ENCODE results near the gene CARD9.
"Not testable (repeated sequence)": the region's sequence is repeated elsewhere in the genome, so short reads cannot be mapped to it uniquely, and the experiment has no call there.

The CARD9 gene

DNA sequence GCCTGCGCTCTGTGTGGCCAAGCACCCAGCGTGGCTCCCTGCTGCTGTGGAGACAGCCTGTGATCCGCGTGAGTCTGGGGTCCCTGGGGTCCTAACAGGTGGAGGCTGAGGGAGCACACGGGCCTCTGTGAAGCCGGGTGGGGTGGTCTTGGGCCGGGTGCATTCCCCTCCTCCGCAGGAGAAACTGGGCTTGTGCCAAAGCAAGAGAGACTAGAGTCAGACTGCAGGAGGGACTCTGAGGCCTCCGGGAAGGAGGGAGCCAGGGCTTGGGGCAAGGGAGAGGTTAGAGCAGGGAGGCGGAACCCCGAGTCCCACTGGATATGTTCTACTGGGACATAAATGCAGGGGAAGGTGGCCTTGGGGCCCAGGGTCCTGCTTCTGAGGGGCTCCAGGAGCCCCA is 20.4 kb downstream of the CARD9 start:
- H3K4me3 ChIP-seq (ENCODE audit: low read length) = no peak overlapping the region
- H3K4me1 ChIP-seq (ENCODE audit: control insufficient read depth, low read length) = no peaks in the 10 kb centered on the region
- no peaks in the 10 kb centered on the region for H3F3A ChIP-seq (ENCODE audit: control insufficient read depth, insufficient read depth)
- H3K9me2 ChIP-seq (replicated peaks; ENCODE audit: control insufficient read depth, low read length) = no peaks in the 10 kb centered on the region
- H3K4me2 ChIP-seq (ENCODE audit: low read length) = no peak overlapping the region
- peaks cover 23% of the 10 kb centered on the region for H3K27me3 ChIP-seq (ENCODE audit: control insufficient read depth, low read length)
- H4K20me1 ChIP-seq (ENCODE audit: control insufficient read depth, insufficient read depth, low read depth, low read length) = no peaks in the 10 kb centered on the region
- H3K36me3 ChIP-seq (ENCODE audit: control insufficient read depth, low read length) = no peaks in the 10 kb centered on the region
- H3K79me2 ChIP-seq (ENCODE audit: control insufficient read depth, low read length) = no peaks in the 10 kb centered on the region
- H3K27ac ChIP-seq (ENCODE audit: low read depth, low read length) = no peak overlapping the region
- no peaks in the 10 kb centered on the region for H3K9me3 ChIP-seq (ENCODE audit: control insufficient read depth, insufficient read depth, low read length)
- TF ChIP-seq, protein P1, sequence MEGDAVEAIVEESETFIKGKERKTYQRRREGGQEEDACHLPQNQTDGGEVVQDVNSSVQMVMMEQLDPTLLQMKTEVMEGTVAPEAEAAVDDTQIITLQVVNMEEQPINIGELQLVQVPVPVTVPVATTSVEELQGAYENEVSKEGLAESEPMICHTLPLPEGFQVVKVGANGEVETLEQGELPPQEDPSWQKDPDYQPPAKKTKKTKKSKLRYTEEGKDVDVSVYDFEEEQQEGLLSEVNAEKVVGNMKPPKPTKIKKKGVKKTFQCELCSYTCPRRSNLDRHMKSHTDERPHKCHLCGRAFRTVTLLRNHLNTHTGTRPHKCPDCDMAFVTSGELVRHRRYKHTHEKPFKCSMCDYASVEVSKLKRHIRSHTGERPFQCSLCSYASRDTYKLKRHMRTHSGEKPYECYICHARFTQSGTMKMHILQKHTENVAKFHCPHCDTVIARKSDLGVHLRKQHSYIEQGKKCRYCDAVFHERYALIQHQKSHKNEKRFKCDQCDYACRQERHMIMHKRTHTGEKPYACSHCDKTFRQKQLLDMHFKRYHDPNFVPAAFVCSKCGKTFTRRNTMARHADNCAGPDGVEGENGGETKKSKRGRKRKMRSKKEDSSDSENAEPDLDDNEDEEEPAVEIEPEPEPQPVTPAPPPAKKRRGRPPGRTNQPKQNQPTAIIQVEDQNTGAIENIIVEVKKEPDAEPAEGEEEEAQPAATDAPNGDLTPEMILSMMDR (IDR thresholded peaks at IDR 0.05; ENCODE audit: low read depth, low read length, poor library complexity, severe bottlenecking) = no peak
- no peak for TF ChIP-seq EZH2phosphoT487 (IDR thresholded peaks at IDR 0.05; ENCODE audit: borderline replicate concordance, low read length)

DNA sequence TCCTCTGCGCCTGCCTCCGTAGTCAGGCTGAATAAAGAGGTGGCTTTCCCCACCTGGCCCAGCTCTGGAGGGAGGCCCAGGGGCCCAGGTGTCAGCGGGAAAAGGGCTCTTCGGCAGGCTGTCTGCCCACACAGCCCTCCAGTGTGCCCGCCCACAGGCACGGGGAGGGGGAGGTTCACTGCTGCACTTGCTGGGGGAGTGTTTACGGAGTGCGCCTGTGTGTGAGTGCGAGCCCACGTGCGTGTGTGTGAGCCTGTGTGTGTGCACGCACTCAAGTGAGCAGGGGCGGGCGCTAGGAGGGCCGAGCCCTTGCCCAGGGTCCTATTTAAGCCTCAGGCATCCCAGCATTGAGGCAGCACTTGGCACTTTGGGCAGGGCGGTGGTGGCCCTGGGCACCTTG is 20.8 kb downstream of the CARD9 start:
- Histone ChIP-seq H3K27me3 (ENCODE audit: control insufficient read depth, low read length) (peaks cover 23% of the 10 kb centered on the region), H3K9me3 (ENCODE audit: control insufficient read depth, insufficient read depth, low read length) (no peaks in the 10 kb centered on the region), H3K4me2 (ENCODE audit: low read length) (no peak overlapping the region), H3K9me2 (replicated peaks; ENCODE audit: control insufficient read depth, low read length) (no peaks in the 10 kb centered on the region), H3K4me1 (ENCODE audit: control insufficient read depth, low read length) (no peaks in the 10 kb centered on the region), H3F3A (ENCODE audit: control insufficient read depth, insufficient read depth) (no peaks in the 10 kb centered on the region), H3K79me2 (ENCODE audit: control insufficient read depth, low read length) (no peaks in the 10 kb centered on the region), H3K36me3 (ENCODE audit: control insufficient read depth, low read length) (no peaks in the 10 kb centered on the region), H4K20me1 (ENCODE audit: control insufficient read depth, insufficient read depth, low read depth, low read length) (no peaks in the 10 kb centered on the region), H3K27ac (ENCODE audit: low read depth, low read length) (no peak overlapping the region), H3K4me3 (ENCODE audit: low read length) (no peak overlapping the region)
- TF ChIP-seq EZH2phosphoT487 (IDR thresholded peaks at IDR 0.05; ENCODE audit: borderline replicate concordance, low read length) = no peak
- TF ChIP-seq, protein P1 (IDR thresholded peaks at IDR 0.05; ENCODE audit: low read depth, low read length, poor library complexity, severe bottlenecking) = no peak

DNA sequence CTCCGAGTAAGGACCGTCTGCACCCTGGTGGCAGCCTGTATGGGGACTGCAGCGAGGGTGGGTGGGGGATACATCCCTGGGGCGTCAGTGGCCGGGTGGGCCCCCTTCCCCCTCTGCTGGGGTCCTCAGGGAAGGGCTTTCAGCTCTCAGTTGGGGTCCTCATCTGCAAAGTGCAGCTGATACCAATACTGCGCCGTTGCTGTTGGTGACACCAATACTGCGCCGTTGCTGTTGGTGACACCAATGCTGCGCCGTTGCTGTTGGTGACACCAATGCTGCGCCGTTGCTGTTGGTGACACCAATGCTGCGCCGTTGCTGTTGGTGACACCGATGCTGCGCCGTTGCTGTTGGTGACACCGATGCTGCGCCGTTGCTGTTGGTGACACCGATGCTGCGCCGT is 21.6 kb downstream of the CARD9 start:
- H3K27me3 ChIP-seq (ENCODE audit: control insufficient read depth, low read length) = peaks cover 23% of the 10 kb centered on the region
- H3K4me3 ChIP-seq (ENCODE audit: low read length); H3K36me3 ChIP-seq (ENCODE audit: control insufficient read depth, low read length); H3K27ac ChIP-seq (ENCODE audit: low read depth, low read length); H3F3A ChIP-seq (ENCODE audit: control insufficient read depth, insufficient read depth); H3K79me2 ChIP-seq (ENCODE audit: control insufficient read depth, low read length); H4K20me1 ChIP-seq (ENCODE audit: control insufficient read depth, insufficient read depth, low read depth, low read length); H3K9me2 ChIP-seq (replicated peaks; ENCODE audit: control insufficient read depth, low read length); H3K4me1 ChIP-seq (ENCODE audit: control insufficient read depth, low read length); H3K4me2 ChIP-seq (ENCODE audit: low read length); H3K9me3 ChIP-seq (ENCODE audit: control insufficient read depth, insufficient read depth, low read length): not testable (repeated sequence)

DNA sequence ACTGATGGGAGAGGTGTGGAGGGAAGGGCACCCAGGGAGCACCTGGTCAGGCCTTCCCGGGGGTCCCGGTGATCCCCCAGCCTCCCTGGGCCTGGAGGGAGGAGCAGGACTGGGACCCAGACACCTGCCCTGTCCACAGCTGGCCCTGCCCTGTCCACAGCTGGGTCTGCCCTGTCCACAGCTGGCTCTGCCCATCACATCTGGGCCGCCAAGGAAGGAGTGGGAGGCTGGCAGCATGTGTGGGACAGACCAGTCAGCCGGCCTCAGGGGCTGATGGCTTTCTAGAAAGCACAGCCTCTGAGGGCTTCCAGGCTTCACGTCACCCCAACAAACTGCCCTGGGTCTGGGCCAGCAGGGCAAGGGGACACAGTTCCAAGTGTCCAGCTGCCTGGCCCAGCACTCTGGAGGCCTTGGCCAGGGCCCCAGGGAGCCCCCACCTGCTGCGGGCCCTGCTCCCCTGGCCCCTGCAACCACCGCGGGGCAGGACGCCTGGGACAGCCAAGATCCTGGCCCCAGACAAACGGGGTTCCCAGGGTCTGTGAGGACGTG is 22.1 kb downstream of the CARD9 start:
- TF ChIP-seq EZH2phosphoT487 (IDR thresholded peaks at IDR 0.05; ENCODE audit: borderline replicate concordance, low read length) = no peak
- TF ChIP-seq, protein P1 (IDR thresholded peaks at IDR 0.05; ENCODE audit: low read depth, low read length, poor library complexity, severe bottlenecking) = no peak
- Histone ChIP-seq H3K36me3 (ENCODE audit: control insufficient read depth, low read length) (no peaks in the 10 kb centered on the region), H3F3A (ENCODE audit: control insufficient read depth, insufficient read depth) (no peaks in the 10 kb centered on the region), H3K9me3 (ENCODE audit: control insufficient read depth, insufficient read depth, low read length) (no peaks in the 10 kb centered on the region), H3K27me3 (ENCODE audit: control insufficient read depth, low read length) (peaks cover 23% of the 10 kb centered on the region), H4K20me1 (ENCODE audit: control insufficient read depth, insufficient read depth, low read depth, low read length) (no peaks in the 10 kb centered on the region), H3K4me2 (ENCODE audit: low read length) (no peak overlapping the region), H3K79me2 (ENCODE audit: control insufficient read depth, low read length) (no peaks in the 10 kb centered on the region), H3K4me3 (ENCODE audit: low read length) (no peak overlapping the region), H3K27ac (ENCODE audit: low read depth, low read length) (no peak overlapping the region), H3K4me1 (ENCODE audit: control insufficient read depth, low read length) (no peaks in the 10 kb centered on the region), H3K9me2 (replicated peaks; ENCODE audit: control insufficient read depth, low read length) (no peaks in the 10 kb centered on the region)

Measured in DOHH2 (cell line).